ENCODE results near the gene FANCC.

GRCh38 chr9:95285307-95285706 is 32.2 kb downstream of the FANCC start:
- TF ChIP-seq EZH2 (IDR thresholded peaks at IDR 0.05; ENCODE audit: insufficient read depth, poor library complexity, severe bottlenecking): no peak
- TF ChIP-seq EZH2phosphoT487 (IDR thresholded peaks at IDR 0.05; ENCODE audit: insufficient read depth, low read depth): no peak
